Stimulated activated CD8-positive, alpha-beta memory T cell treated with anti-CD3 and anti-CD28 coated beads, Interleukin-15, amount 100 ng/mL, for 1 hour (primary cell): ENCODE data around the gene ASCL4.
"Not testable (repeated sequence)": the region's sequence is repeated elsewhere in the genome, so short reads cannot be mapped to it uniquely, and the experiment has no call there.

Experiments used
- DNase-seq: peaks from one replicate; pipeline ENCODE4 v3.0.0-alpha.2; 2020; ENCODE audit warnings: low read depth

ASCL4 gene, protein sequence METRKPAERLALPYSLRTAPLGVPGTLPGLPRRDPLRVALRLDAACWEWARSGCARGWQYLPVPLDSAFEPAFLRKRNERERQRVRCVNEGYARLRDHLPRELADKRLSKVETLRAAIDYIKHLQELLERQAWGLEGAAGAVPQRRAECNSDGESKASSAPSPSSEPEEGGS

DNA sequence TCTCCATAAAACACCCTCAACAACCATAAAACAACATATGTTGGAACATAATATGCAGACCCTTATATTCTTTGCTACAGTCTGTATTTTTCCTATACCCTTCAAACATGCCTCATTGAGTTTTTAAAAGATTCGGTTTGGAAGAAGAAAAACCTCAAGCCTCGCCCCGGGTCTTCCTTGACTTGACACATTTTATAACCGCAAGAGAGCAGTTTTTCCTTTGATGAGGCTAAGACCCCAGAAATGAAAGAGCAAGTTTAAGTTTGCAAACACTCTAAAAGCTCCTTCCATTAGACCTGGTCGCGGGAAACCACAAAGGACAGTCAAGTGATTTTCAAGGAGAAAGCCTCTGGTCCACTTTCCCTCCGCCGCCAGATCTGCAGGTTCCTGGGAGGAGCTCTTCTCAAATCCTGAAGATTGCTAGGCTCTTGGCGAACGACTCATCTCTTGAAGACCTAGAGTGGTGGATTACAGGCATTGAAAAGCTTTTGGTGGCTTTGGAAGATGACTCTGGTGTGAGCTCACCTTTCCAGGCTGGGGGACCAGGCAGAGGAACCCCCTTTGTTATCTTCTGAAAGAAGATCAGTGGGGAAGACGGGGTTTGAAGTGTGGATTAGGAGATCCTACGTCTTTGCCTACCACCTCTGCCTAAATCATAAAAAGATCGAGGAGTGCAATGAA is at the start of gene ASCL4:
Gene ASCL4, plus strand, starts transcription at position 356 of the 681 bp plus-strand sequence. CDS start 515 bp downstream, outside the sequence.
- DNase-seq: no peak

GRCh38 chr12:107727327-107727726 is 47.2 kb upstream of the ASCL4 start:
- not testable (repeated sequence) for DNase-seq

DNA sequence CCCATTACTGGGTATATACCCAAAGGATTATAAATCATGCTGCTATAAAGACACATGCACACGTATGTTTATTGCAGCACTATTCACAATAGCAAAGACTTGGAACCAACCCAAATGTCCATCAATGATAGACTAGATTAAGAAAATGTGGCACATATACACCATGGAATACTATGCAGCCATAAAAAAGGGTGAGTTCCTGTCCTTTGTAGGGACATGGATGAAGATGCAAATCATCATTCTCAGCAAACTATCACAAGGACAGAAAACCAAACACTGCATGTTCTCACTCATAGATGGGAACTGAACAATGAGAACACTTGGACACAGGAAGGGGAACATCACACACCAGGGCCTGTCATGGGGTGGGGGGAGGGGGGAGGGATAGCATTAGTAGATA is 46.8 kb upstream of the ASCL4 start:
- not testable (repeated sequence) for DNase-seq

DNA sequence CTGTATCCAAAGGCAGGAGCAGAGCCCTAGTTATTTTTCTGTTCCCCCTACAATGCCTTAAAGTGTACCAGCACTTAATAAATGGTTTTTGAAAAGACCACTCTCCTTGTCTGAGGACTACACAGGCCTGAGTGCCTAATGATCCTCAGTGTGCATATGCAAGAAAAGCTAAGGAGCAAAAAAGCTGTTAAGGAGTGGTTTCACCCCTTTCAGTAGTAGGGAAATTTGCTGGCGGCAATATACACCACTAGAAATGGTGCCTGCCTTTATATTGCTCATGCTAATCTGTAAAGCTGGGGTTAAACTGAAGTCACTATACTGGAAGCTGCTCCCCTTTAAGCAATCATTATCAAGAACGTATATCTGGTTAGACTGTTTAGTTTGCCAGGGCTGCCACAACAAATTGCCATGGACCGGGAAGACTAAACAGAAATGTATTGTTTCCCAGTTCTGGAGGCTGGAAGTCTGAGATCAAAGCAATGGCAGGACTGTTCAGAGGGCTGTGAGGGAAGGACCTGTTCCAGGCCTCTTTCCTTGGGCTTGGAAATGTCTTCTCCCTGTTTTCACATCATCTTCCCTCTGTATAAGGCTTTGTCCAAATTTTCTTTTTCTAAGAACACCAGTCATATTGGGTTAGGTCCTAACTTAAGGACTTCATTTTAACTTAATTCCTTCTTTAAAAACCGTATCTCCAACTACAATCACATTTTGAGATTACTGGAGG is 43.7 kb upstream of the ASCL4 start:
- no peak for DNase-seq

DNA sequence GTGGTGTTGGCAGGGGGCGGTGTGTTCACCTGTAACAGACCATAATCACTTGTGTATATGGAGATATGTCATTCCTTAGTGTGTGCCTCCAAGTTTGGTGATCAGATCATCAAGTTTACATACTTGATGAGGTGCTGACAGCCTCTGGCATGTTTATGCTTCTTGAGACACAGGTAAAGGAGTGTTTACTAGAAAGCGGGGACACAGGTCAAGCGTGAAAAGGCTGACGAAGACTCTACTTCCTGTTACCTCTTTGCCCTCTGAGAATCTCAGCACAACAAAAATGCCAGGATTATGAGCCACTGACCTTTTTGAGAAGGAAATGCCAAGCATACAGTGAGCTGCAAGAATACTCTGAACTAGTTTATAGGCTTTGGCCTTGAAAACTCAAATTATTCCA is 43.1 kb upstream of the ASCL4 start:
- no peak for DNase-seq

- no peak for DNase-seq
Measured at GRCh38 chr12:107732365-107732764, 42.1 kb upstream of the ASCL4 start.

DNA sequence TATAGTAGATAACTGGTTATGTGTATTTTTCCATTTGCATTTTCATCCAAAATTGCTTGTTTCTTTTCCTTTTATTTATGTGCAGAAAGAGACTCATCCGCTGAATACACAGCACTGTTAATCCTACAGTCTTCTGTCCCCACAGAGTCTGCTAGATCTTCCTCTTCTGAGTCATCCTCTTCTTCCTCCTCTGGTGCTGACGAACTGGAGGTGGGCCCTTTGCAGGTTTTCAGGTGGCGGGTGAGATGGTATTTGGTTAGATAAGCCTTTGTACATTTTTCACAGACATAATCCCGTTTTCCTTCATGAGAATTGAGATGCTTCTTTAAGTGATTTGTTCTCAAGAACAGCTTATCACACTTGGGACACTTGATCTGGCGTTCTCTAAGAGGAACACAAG is 40.4 kb upstream of the ASCL4 start:
- DNase-seq: no peak

DNA sequence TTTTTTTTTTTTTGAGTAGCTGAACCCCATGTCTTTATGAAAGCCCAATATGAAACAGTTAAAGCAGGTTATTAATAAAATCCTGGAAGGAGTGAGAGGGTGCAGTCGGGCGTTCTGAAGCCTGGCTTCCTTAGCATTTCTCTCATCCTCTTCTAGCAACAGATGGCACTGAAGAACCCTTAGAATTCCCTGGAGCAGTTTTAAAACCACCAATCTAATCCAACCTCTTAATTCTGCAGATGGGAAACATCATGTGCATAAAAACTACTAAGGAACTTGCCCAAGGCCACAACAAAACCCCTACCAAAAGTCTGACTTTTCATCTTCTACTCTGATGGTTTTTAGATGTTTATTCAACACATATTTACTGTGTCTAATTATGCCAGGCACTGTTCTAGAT is 38.7 kb upstream of the ASCL4 start:
- DNase-seq: no peak

DNA sequence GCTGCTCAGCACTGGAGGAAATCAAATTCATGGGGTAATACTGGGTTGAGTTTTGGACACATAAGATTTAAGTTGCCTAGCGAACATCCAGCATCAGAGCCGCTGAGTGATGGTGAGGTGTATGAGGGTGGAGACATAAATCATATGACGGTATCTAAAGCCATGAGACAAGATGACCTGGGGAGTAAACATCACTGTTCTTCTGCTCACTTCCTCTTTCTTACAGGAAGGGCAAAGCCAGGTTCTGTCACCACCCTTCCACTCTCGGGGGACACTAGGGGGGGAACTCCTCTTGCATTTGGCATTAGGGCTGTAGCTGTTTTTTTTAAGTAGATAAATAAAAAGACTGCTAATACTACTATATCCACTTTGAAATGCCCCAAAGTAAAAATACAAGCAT is 37.6 kb upstream of the ASCL4 start:
- DNase-seq: no peak

GRCh38 chr12:107748472-107748871 is 26.0 kb upstream of the ASCL4 start:
- DNase-seq: no peak

GRCh38 chr12:107749083-107749482 is 25.4 kb upstream of the ASCL4 start:
- DNase-seq: no peak

DNA sequence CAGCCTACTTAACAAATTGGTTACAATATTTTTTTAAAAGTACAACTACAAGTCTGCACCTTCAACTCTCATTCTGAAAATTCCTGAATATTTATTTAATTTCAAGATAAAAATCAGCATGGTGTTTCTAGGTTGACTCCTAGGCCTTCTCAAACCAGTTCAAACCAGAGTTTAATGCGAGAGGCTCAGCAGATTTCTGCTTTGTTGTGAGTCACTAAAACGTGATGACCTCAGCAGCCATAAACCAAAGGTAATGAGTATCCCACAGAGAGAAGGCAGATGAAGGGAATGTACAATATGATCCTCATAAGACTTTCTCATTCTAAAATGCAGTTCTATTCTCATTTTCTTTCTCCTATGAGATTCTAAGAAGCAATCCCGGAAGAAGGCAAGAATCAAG is 15.1 kb upstream of the ASCL4 start:
- DNase-seq: no peak

GRCh38 chr12:107760207-107760808 is 14.2 kb upstream of the ASCL4 start:
- no peak for DNase-seq

DNA sequence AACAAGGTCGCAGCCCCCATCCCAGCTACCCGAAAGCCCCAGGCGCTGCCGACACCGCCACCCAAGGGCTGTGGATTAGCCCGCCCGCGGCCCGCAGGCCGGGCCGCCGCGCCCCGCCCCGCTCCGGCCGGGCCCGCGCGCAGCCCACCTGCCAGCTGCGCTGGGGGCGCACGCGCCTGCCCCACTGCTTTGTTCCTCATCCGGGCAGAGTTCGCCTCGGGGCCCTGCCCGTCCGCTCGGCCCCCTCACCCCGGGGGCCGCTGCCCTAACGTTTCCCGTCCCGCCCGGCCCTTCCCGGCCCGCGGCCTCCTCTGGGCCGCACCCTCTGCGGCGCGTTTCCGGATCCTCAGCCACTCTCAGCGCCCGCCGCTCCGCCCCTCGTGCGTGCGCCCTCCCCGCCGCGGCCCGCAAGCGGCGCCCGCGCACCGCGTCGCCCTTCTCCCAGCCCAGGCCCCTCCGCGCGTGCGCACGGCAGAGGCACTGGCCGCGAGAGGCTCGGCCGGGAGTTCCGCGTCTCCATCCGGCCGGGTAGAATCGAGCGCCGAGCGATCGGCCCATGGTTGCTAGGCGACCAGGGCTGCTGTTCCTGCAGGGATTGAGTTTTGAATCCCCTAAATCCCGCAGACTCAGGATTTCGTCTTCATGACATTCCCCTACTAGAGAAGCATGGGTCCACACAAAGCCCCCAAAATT is 13.5 kb upstream of the ASCL4 start, which contains the start of gene PRDM4:
Gene PRDM4, minus strand, starts transcription at position 329 of the 693 bp plus-strand sequence. CDS start 622 bp downstream, outside the sequence.
- DNase-seq: peak; percentile 70

GRCh38 chr12:107761502-107761904 is 13.0 kb upstream of the ASCL4 start:
- no peak for DNase-seq

DNA sequence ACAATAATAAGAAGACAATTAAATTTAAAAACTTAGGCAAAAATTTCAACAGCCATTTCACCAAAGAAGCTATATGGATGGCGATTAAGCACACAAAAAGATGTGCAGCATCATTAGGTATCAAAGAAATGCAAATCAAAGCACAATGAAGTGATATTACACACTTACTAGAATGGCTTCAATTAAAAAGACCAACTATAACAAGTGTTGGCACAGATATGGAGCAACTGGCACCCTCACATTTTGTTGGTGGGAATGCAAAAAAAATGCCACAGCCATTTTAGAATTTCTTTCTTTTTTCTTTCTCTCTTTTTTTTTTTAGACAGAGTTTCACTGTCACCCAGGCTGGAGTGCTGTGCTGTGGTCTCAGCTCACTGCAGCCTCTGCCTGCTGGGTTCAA is 11.6 kb upstream of the ASCL4 start:
- DNase-seq: no peak

DNA sequence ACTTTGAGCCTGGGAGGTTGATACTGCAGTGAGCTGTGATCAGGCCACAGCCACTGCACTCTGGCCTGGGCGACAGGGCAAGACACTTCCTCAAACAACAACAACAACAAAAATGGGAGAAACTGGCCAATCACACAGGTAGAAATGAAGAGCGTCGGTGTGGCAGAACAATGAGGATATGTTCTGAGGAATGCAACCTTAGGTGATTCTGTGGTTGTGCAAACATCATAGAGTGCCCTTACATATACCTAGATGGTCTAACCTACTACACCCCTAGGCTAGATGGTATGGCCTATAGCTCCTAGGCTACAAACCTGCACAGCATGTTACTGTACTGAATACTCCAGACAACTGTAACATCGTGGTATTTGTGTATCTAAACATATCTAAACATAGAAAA is 9.9 kb upstream of the ASCL4 start:
- no peak for DNase-seq

- no peak for DNase-seq
Measured at GRCh38 chr12:107765316-107765715, 9.2 kb upstream of the ASCL4 start.

DNA sequence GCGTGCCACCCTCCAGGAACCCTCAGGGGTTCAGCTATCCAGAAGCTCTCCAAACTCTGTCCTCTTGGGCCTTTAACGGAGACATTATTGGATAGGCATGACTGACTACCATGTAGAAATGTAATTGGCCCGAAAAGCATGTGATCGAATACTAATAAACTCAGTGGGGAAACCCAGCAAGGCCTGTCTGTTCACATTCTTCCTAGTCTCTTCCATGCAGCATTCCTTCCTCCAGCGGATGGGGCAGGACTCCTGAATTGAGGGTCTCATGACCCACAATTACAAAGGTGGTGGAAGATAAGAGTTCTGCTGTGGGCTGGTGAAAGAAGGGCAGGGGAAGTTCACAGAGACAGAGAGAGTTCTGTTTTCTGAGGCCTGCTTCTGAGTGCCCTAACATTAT is 7.0 kb upstream of the ASCL4 start:
- DNase-seq: no peak

DNA sequence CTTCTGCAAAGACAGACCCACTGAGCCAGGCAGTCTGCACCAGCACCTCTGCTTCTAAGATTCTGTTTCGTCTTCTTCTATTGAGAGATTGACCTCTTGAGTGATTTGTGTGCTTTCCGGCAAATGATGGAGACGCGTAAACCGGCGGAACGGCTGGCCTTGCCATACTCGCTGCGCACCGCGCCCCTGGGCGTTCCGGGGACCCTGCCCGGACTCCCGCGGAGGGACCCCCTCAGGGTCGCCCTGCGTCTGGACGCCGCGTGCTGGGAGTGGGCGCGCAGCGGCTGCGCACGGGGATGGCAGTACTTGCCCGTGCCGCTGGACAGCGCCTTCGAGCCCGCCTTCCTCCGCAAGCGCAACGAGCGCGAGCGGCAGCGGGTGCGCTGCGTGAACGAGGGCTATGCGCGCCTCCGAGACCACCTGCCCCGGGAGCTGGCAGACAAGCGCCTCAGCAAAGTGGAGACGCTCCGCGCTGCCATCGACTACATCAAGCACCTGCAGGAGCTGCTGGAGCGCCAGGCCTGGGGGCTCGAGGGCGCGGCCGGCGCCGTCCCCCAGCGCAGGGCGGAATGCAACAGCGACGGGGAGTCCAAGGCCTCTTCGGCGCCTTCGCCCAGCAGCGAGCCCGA is 703 bp downstream of the ASCL4 start:
- DNase-seq: no peak

DNA sequence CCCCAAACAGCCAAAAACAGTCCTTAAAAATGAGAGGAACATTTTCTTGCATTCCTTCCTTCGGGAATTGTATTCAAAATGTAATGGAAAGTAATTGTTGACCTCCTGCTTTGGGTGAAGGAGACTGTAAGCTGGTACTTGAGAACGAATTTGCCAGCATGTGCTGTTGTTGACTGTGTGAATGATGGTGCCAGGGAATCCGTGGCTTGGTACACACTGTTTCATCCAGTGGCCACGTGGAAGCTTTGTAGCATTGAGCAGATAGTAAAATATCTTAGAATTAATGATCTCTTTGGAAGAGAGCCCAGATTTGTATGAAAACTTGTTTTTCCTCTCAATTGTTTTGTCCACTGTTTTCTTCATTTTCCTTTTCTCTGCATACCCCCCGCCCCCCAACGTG is 1.7 kb downstream of the ASCL4 start:
- DNase-seq: no peak
